Neutrophil (primary cell): Measurements from ENCODE around the gene MREG.

Experiments
- H3K27ac ChIP-seq: fragments of 200-600 bp; sonication (generic); 2 replicates; pipeline ENCODE4 v1.5.1; 2016; ENCODE audit warnings: mild to moderate bottlenecking, moderate library complexity
- H3K27me3 ChIP-seq: fragments of 200-600 bp; sonication (generic); 2 replicates; pipeline ENCODE4 v1.6.0; 2016; ENCODE audit warnings: mild to moderate bottlenecking
- H3K36me3 ChIP-seq: fragments of 200-600 bp; sonication (generic); 2 replicates; pipeline ENCODE4 v1.5.1; 2017
- H3K4me1 ChIP-seq, 2 experiments: fragments of 200-600 bp in 1 of 2; sonication (generic) in 1 of 2; 1 replicate in 1 of 2; 2 replicates in 1 of 2; pipeline versions ENCODE4 v1.5.1 to v1.6.1; 2013 to 2016; ENCODE audit warnings: low read depth in 1 of 2, low read length in 1 of 2, mild to moderate bottlenecking in 1 of 2, moderate library complexity in 1 of 2; ENCODE audit not compliant: control insufficient read depth in 1 of 2, insufficient read depth in 1 of 2
- H3K4me3 ChIP-seq, 2 experiments: fragments of 200-600 bp in 1 of 2; sonication (generic) in 1 of 2; 1 replicate in 1 of 2; 2 replicates in 1 of 2; pipeline ENCODE4 v1.5.1; 2013 to 2016; ENCODE audit warnings: low read depth in 1 of 2, low read length in 1 of 2, mild to moderate bottlenecking in 1 of 2, moderate library complexity in 1 of 2
- H3K9me3 ChIP-seq: fragments of 200-600 bp; sonication (generic); 2 replicates; pipeline ENCODE4 v1.5.1; 2016
- CTCF ChIP-seq: fragments of 200-600 bp; sonication (generic); IDR thresholded peaks from 2 replicates; pipeline ENCODE4 v1.5.1; 2016; ENCODE audit warnings: antibody characterized with exemption

Gene MREG

GRCh38 chr2:215942194-215942593 lies 71.2 kb downstream of the MREG start:
- H3K27ac ChIP-seq: no peak overlapping the region
- H3K36me3 ChIP-seq: peaks cover 28% of the 10 kb centered on the region

GRCh38 chr2:215941726-215942125 lies 71.6 kb downstream of the MREG start:
- TF ChIP-seq CTCF: no peak
- Histone ChIP-seq H3K36me3 (peaks cover 28% of the 10 kb centered on the region), H3K4me3 (no peak overlapping the region), H3K27me3 (no peaks in the 10 kb centered on the region), H3K27ac (no peak overlapping the region), H3K4me1 (no peaks in the 10 kb centered on the region), H3K9me3 (no peaks in the 10 kb centered on the region)

More at GRCh38 chr2:215942194-215942593, 71.2 kb downstream of the MREG start:
- TF ChIP-seq CTCF: no peak
- Histone ChIP-seq H3K9me3 (no peaks in the 10 kb centered on the region), H3K4me1 (no peaks in the 10 kb centered on the region), H3K4me3 (no peak overlapping the region), H3K27me3 (no peaks in the 10 kb centered on the region)

DNA sequence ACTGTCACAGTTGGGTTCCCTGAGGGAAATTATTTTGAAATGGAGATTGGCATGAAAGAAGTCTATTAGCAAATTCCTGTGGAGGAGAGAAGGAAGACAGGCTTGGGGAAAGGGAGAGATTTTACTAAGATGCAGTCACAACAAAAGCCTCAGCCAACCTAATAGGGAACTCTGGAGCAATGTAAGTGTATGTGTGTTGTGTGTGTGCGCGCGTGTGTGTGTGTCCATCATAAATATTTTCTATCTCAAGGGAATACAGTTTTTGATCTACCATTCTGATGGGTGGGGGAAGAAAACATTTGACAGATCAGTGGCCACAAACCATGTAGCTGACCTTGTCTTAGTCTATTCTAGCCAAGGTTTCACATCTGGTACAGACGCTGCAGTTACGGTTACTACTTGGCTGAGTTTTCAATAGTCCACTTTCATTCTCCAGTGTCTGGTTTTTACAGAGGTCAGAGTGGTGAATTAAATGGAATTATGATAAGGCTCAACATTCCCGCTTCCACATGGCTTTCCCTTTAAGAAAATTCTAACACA lies 72.6 kb downstream of the MREG start:
- TF ChIP-seq CTCF: no peak
- H3K36me3 ChIP-seq: peaks cover 28% of the 10 kb centered on the region
- H3K4me1 ChIP-seq: no peaks in the 10 kb centered on the region
- H3K27me3 ChIP-seq: no peaks in the 10 kb centered on the region
- H3K4me3 ChIP-seq: no peak overlapping the region
- no peak overlapping the region for H3K27ac ChIP-seq
- no peaks in the 10 kb centered on the region for H3K9me3 ChIP-seq

DNA sequence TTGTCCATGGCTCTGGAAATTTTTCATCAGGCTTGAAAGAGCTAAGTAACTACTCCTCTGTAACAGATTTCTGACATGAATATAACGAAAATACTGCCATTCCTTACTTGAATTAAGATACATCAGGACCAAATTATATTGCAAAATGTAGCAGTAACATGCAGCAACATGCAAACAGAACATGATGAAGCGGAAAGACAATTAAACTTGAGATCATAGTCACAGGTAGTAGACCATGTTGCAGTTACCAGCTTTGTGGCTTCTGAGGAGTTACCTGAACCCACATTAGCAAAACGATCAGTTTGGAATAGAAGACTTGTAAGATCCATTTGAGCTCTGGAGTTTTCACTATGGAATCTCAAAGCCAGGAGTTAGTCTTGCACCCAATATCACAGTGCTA lies 76.2 kb downstream of the MREG start:
- Histone ChIP-seq H3K36me3 (peaks cover 13% of the 10 kb centered on the region), H3K9me3 (no peaks in the 10 kb centered on the region), H3K4me3 (no peak overlapping the region), H3K27me3 (peaks cover 5% of the 10 kb centered on the region), H3K4me1 (no peaks in the 10 kb centered on the region), H3K27ac (no peak overlapping the region)
- no peak for TF ChIP-seq CTCF

DNA sequence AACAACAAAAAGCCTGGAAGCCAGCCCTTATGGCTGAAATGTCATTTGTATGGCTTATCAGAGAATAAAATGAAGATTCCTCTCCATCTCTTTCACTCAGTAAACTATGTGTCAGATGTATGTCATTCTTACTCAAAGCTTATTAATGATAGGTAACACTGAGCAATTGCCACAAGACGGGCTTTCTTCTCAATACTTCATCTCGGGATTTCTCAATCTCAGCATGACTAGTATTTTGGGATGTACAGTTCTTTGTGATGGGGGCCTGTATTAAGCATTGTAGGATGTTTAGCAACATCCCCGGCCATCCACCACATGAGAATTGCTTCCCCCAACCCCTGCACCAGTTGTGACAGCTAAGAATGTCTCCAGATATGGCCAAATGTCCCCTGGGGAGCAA lies 80.2 kb downstream of the MREG start:
- H3K27ac ChIP-seq: no peak overlapping the region
- H3K36me3 ChIP-seq: no peaks in the 10 kb centered on the region
- H3K27me3 ChIP-seq: peaks cover 11% of the 10 kb centered on the region
- no peaks in the 10 kb centered on the region for H3K9me3 ChIP-seq
- no peaks in the 10 kb centered on the region for H3K4me1 ChIP-seq
- no peak for TF ChIP-seq CTCF
- no peak overlapping the region for H3K4me3 ChIP-seq
